ENCODE results near the gene LYAR. TPM values are rescaled to one million over a fixed set of nuclear protein-coding genes. Genes with fewer than 3 reads are reported as not detected.

Gene LYAR
- total RNA-seq, 1 experiment from 2014 or later, result 37.5 TPM

DNA sequence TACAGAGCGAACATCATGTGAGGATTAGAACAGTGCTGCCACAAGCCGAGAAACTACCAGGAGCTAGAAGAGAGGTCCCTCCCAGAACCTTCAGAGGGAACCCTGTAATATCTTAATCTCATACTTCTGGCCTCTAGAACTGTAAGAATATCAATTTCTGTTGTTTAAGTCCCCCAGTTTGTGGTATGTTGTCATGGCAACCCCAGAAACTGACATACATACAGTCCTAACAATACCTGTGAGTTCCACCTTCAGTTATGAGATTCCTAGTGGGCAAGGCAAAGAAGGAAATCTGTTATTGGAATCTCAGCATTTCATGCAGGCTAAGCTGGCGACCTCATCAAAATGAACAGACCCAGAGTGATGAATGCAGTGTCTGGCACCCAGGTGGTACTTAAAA, 42.6 kb upstream of the LYAR start:
- no TSS peak for BruUV-seq (replicated peaks)
- Histone ChIP-seq H3K9ac (ENCODE audit: low read length) (no peak overlapping the region), H3K36me3 (ENCODE audit: low read depth, low read length) (no peaks in the 10 kb centered on the region), H3F3A (ENCODE audit: low read length, unreplicated experiment) (no peaks in the 10 kb centered on the region), H3K4me2 (ENCODE audit: low read length) (no peak overlapping the region), H3K27ac (ENCODE audit: low read length) (no peak overlapping the region), H3K4me3 (ENCODE audit: low read length) (no peak overlapping the region), H3K9me3 (ENCODE audit: low read length) (no peaks in the 10 kb centered on the region), H3K9me2 (replicated peaks; ENCODE audit: low read length) (no peaks in the 10 kb centered on the region), H2AFZ (ENCODE audit: low read length) (no peak overlapping the region), H4K20me1 (ENCODE audit: low read length) (no peaks in the 10 kb centered on the region), H3K79me2 (ENCODE audit: low read length) (no peaks in the 10 kb centered on the region), H3K27me3 (ENCODE audit: low read length) (no peaks in the 10 kb centered on the region), H3K4me1 (ENCODE audit: insufficient read depth, low read length) (no peaks in the 10 kb centered on the region)
- ATAC-seq, result no peak
- DNase-seq, result no peak
- TF ChIP-seq EZH2 (IDR thresholded peaks at IDR 0.05; ENCODE audit: low read length, unreplicated experiment) (no peak), EZH2phosphoT487 (IDR thresholded peaks at IDR 0.05; ENCODE audit: borderline replicate concordance, low read length) (no peak)
- POLR2A ChIA-PET (ENCODE audit: unreplicated experiment), result no interaction called here
- CTCF ChIA-PET, result no interaction called here
- intact Hi-C loops (cut with micrococcal nuclease), result no loop called here

- ATAC-seq, result no peak
- H4K20me1 ChIP-seq (ENCODE audit: low read length), result no peaks in the 10 kb centered on the region
- H2AFZ ChIP-seq (ENCODE audit: low read length), result no peak overlapping the region
- no peaks in the 10 kb centered on the region for H3K9me3 ChIP-seq (ENCODE audit: low read length)
- no peaks in the 10 kb centered on the region for H3K79me2 ChIP-seq (ENCODE audit: low read length)
- no peaks in the 10 kb centered on the region for H3F3A ChIP-seq (ENCODE audit: low read length, unreplicated experiment)
- H3K27ac ChIP-seq (ENCODE audit: low read length), result no peak overlapping the region
- ChIA-PET CTCF (no interaction called here), POLR2A (ENCODE audit: unreplicated experiment) (no interaction called here)
- no peaks in the 10 kb centered on the region for H3K36me3 ChIP-seq (ENCODE audit: low read depth, low read length)
- no peak overlapping the region for H3K4me3 ChIP-seq (ENCODE audit: low read length)
- no TSS peak for BruUV-seq (replicated peaks)
- intact Hi-C loops (cut with micrococcal nuclease), result no loop called here
- H3K4me1 ChIP-seq (ENCODE audit: insufficient read depth, low read length), result no peaks in the 10 kb centered on the region
- DNase-seq, result no peak
- no peak overlapping the region for H3K9ac ChIP-seq (ENCODE audit: low read length)
- H3K27me3 ChIP-seq (ENCODE audit: low read length), result no peaks in the 10 kb centered on the region
- no peak for TF ChIP-seq CTCF (conservative IDR thresholded peaks at IDR 0.05; ENCODE audit: low read depth, low read length)
- no peak for TF ChIP-seq EZH2 (IDR thresholded peaks at IDR 0.05; ENCODE audit: low read length, unreplicated experiment)
- TF ChIP-seq EZH2phosphoT487 (IDR thresholded peaks at IDR 0.05; ENCODE audit: borderline replicate concordance, low read length), result no peak
- H3K9me2 ChIP-seq (replicated peaks; ENCODE audit: low read length), result no peaks in the 10 kb centered on the region
- no peak overlapping the region for H3K4me2 ChIP-seq (ENCODE audit: low read length)
Observed at GRCh38 chr4:4330794-4331193, 40.8 kb upstream of the LYAR start.

- ATAC-seq (no peak), DNase-seq (no peak)
- Histone ChIP-seq H3K36me3 (ENCODE audit: low read depth, low read length) (no peaks in the 10 kb centered on the region), H3K27me3 (ENCODE audit: low read length) (no peaks in the 10 kb centered on the region), H3K79me2 (ENCODE audit: low read length) (no peaks in the 10 kb centered on the region), H3K27ac (ENCODE audit: low read length) (no peak overlapping the region), H3K4me2 (ENCODE audit: low read length) (no peak overlapping the region), H3K9ac (ENCODE audit: low read length) (no peak overlapping the region), H3K4me1 (ENCODE audit: insufficient read depth, low read length) (no peaks in the 10 kb centered on the region), H3F3A (ENCODE audit: low read length, unreplicated experiment) (no peaks in the 10 kb centered on the region), H3K9me3 (ENCODE audit: low read length) (no peaks in the 10 kb centered on the region), H3K9me2 (replicated peaks; ENCODE audit: low read length) (no peaks in the 10 kb centered on the region), H2AFZ (ENCODE audit: low read length) (no peak overlapping the region), H4K20me1 (ENCODE audit: low read length) (no peaks in the 10 kb centered on the region), H3K4me3 (ENCODE audit: low read length) (no peak overlapping the region)
- intact Hi-C loops (cut with micrococcal nuclease), result no loop called here
- no TSS peak for BruUV-seq (replicated peaks)
- ChIA-PET CTCF (no interaction called here), POLR2A (ENCODE audit: unreplicated experiment) (no interaction called here)
- no peak for TF ChIP-seq EZH2phosphoT487 (IDR thresholded peaks at IDR 0.05; ENCODE audit: borderline replicate concordance, low read length)
- TF ChIP-seq CTCF (conservative IDR thresholded peaks at IDR 0.05; ENCODE audit: low read depth, low read length), result no peak
- no peak for TF ChIP-seq EZH2 (IDR thresholded peaks at IDR 0.05; ENCODE audit: low read length, unreplicated experiment)
Observed at GRCh38 chr4:4329496-4329895, 39.5 kb upstream of the LYAR start.
